Activated naive CD4-positive, alpha-beta T cell treated with anti-CD3 and anti-CD28 coated beads, Interleukin-2, amount 10 ng/mL, durations not matched to agents 7 days and 5 days (primary cell): ENCODE measurements around the gene CES2.
"Not testable (repeated sequence)": the region's sequence is repeated elsewhere in the genome, so short reads cannot be mapped to it uniquely, and the experiment has no call there.

Source experiments
- CTCF ChIA-PET: fragments of 350-600 bp; sonication (Branson Sonifier 250); formaldehyde crosslinking; loops from one replicate; lab custom pipeline; 2021; ENCODE audit warnings: antibody characterized with exemption; lab: Charles Lee
- DNase-seq: peaks from one replicate; pipeline ENCODE4 v3.0.0-alpha.2; 2020
- H3K27ac Mint-ChIP-seq: one replicate; pipeline ENCODE4 v1.8.0; 2021; ENCODE audit warnings: mild to moderate bottlenecking, moderate library complexity, mixed read lengths
- H3K27me3 Mint-ChIP-seq: one replicate; pipeline ENCODE4 v1.8.0; 2021; ENCODE audit warnings: mild to moderate bottlenecking, mixed read lengths
- H3K36me3 Mint-ChIP-seq: one replicate; pipeline ENCODE4 v1.8.0; 2021; ENCODE audit warnings: mixed read lengths
- H3K4me1 Mint-ChIP-seq: one replicate; pipeline ENCODE4 v1.8.0; 2021; ENCODE audit warnings: mixed read lengths
- H3K4me3 Mint-ChIP-seq: one replicate; pipeline ENCODE4 v1.8.0; 2021; ENCODE audit warnings: mild to moderate bottlenecking, moderate library complexity, mixed read lengths
- H3K9me3 Mint-ChIP-seq: one replicate; pipeline ENCODE4 v1.8.0; 2021; ENCODE audit warnings: mixed read lengths

CES2 gene

GRCh38 chr16:66927918-66928649 is 7.2 kb upstream of the CES2 start:
- Mint-ChIP-seq H3K4me1 (peaks cover 33% of the 10 kb centered on the region), H3K27me3 (peaks cover 46% of the 10 kb centered on the region), H3K27ac (no peak overlapping the region), H3K9me3 (no peaks in the 10 kb centered on the region), H3K4me3 (no peak overlapping the region), H3K36me3 (peaks cover 15% of the 10 kb centered on the region)
- CTCF ChIA-PET: interaction anchor here (0.8 to 7.1 kb wide), 17 partner anchors 9 to 321 kb away, joined by 3 to 135 read pairs (median 6); partner anchors contain the start of genes CDH16, NAE1 and PDP2
- no peak for DNase-seq

GRCh38 chr16:66928702-66929388 is 6.5 kb upstream of the CES2 start:
- Mint-ChIP-seq H3K27me3 (peaks cover 39% of the 10 kb centered on the region), H3K4me3 (no peak overlapping the region), H3K4me1 (peaks cover 39% of the 10 kb centered on the region), H3K27ac (peak overlapping the region; percentile 45), H3K36me3 (peaks cover 22% of the 10 kb centered on the region), H3K9me3 (no peaks in the 10 kb centered on the region)
- CTCF ChIA-PET: interaction anchor here (0.7 to 7.1 kb wide), 19 partner anchors 10 to 321 kb away, joined by 3 to 135 read pairs (median 5); partner anchors contain the start of genes CDH16, NAE1 and PDP2
- peak; percentile 66 for DNase-seq

- CTCF ChIA-PET: interaction anchor here (0.9 to 1.3 kb wide), 2 partner anchors 9 to 35 kb away, joined by 3 to 6 read pairs; no protein-coding TSS in a partner anchor
- H3K27ac Mint-ChIP-seq: no peak overlapping the region
- H3K4me3 Mint-ChIP-seq: no peak overlapping the region
These were observed 5.1 kb upstream of the CES2 start for GRCh38 chr16:66930189-66930588.

GRCh38 chr16:66931665-66932064 is 3.7 kb upstream of the CES2 start:
- CTCF ChIA-PET: interaction anchor here (0.6 to 1.4 kb wide), 3 partner anchors 25 to 97 kb away, joined by 3 to 7 read pairs (median 3); no protein-coding TSS in a partner anchor
- Mint-ChIP-seq H3K4me1 (peaks cover 50% of the 10 kb centered on the region), H3K4me3 (no peak overlapping the region), H3K27ac (no peak overlapping the region), H3K27me3 (peaks cover 11% of the 10 kb centered on the region), H3K9me3 (no peaks in the 10 kb centered on the region), H3K36me3 (peaks cover 29% of the 10 kb centered on the region)
- DNase-seq: no peak

More at GRCh38 chr16:66930189-66930588, 5.1 kb upstream of the CES2 start:
- no peaks in the 10 kb centered on the region for H3K9me3 Mint-ChIP-seq
- H3K27me3 Mint-ChIP-seq: peaks cover 25% of the 10 kb centered on the region
- no peak for DNase-seq
- peaks cover 43% of the 10 kb centered on the region for H3K4me1 Mint-ChIP-seq
- H3K36me3 Mint-ChIP-seq: peaks cover 27% of the 10 kb centered on the region

GRCh38 chr16:66932076-66932475 is 3.2 kb upstream of the CES2 start:
- Mint-ChIP-seq H3K4me1 (peaks cover 51% of the 10 kb centered on the region), H3K9me3 (no peaks in the 10 kb centered on the region), H3K4me3 (peak overlapping the region; percentile 98), H3K27me3 (peaks cover 6% of the 10 kb centered on the region), H3K36me3 (peaks cover 31% of the 10 kb centered on the region), H3K27ac (peak overlapping the region; percentile 29)
- DNase-seq: no peak
- CTCF ChIA-PET: interaction anchor here (0.7 to 1.4 kb wide), 2 partner anchors 24 to 37 kb away, joined by 3 to 7 read pairs; no protein-coding TSS in a partner anchor

GRCh38 chr16:66933776-66934137 is 1.6 kb upstream of the CES2 start:
- Mint-ChIP-seq H3K27me3 (no peaks in the 10 kb centered on the region), H3K9me3 (no peaks in the 10 kb centered on the region), H3K4me3 (peak overlapping the region; percentile 98), H3K27ac (peak overlapping the region; percentile 96), H3K4me1 (peaks cover 54% of the 10 kb centered on the region), H3K36me3 (peaks cover 34% of the 10 kb centered on the region)
- DNase-seq: no peak
- CTCF ChIA-PET: interaction anchor here (1.8 to 2.3 kb wide), 2 partner anchors 40 to 65 kb away, joined by 4 to 12 read pairs; no protein-coding TSS in a partner anchor

GRCh38 chr16:66934138-66934838 is 1.0 kb upstream of the CES2 start, which contains the start of gene CIAO2B:
CIAO2B (minus strand) TSS chr16:66934402; CDS start chr16:66934364, 38 bp downstream.
- Mint-ChIP-seq H3K4me3 (peak within 1 kb of the TSS; percentile 98), H3K36me3 (peaks cover 34% of the 10 kb centered on the region), H3K27me3 (no peaks in the 10 kb centered on the region), H3K9me3 (no peaks in the 10 kb centered on the region), H3K4me1 (peaks cover 54% of the 10 kb centered on the region), H3K27ac (peak within 1 kb of the TSS; percentile 96)
- DNase-seq: peak; percentile 90
- CTCF ChIA-PET: interaction anchor here (1.8 to 2.3 kb wide), 2 partner anchors 40 to 66 kb away, joined by 4 to 12 read pairs; no protein-coding TSS in a partner anchor

GRCh38 chr16:66934839-66935313 is 440 bp upstream of the CES2 start:
- CTCF ChIA-PET: interaction anchor here (2.3 kb wide), 1 partner anchor 41 kb away, joined by 12 read pairs; no protein-coding TSS in a partner anchor
- peaks cover 54% of the 10 kb centered on the region for H3K4me1 Mint-ChIP-seq
- H3K36me3 Mint-ChIP-seq: peaks cover 37% of the 10 kb centered on the region
- not testable (repeated sequence) for H3K27me3 Mint-ChIP-seq, H3K9me3 Mint-ChIP-seq, DNase-seq
- H3K27ac Mint-ChIP-seq: peak overlapping the region; percentile 96
- H3K4me3 Mint-ChIP-seq: peak overlapping the region; percentile 98

- Mint-ChIP-seq H3K27me3 (no peaks in the 10 kb centered on the region), H3K9me3 (no peaks in the 10 kb centered on the region), H3K4me3 (peak overlapping the region; percentile 98), H3K27ac (peak overlapping the region; percentile 21), H3K36me3 (peaks cover 39% of the 10 kb centered on the region), H3K4me1 (peaks cover 54% of the 10 kb centered on the region)
- CTCF ChIA-PET: interaction anchor here (0.8 to 0.9 kb wide), 2 partner anchors 203 to 253 kb away, joined by 3 read pairs; partner anchors contain the start of gene EXOC3L1
- DNase-seq: no peak
These were observed 1.1 kb downstream of the CES2 start for GRCh38 chr16:66936462-66936861.

- Mint-ChIP-seq H3K27me3 (no peaks in the 10 kb centered on the region), H3K4me1 (peaks cover 50% of the 10 kb centered on the region), H3K4me3 (peak overlapping the region; percentile 98), H3K27ac (peak overlapping the region; percentile 21), H3K9me3 (no peaks in the 10 kb centered on the region), H3K36me3 (peaks cover 35% of the 10 kb centered on the region)
- CTCF ChIA-PET: interaction anchor here (0.6 to 1.0 kb wide), 4 partner anchors 42 to 1333 kb away, joined by 3 to 4 read pairs (median 3); partner anchors contain the start of gene EXOC3L1
- no peak for DNase-seq
These were observed 1.7 kb downstream of the CES2 start for GRCh38 chr16:66936889-66937554.

GRCh38 chr16:66937725-66938337 is 2.5 kb downstream of the CES2 start:
- Mint-ChIP-seq H3K27ac (no peak overlapping the region), H3K36me3 (peaks cover 31% of the 10 kb centered on the region), H3K4me1 (peaks cover 42% of the 10 kb centered on the region), H3K27me3 (no peaks in the 10 kb centered on the region), H3K4me3 (no peak overlapping the region), H3K9me3 (no peaks in the 10 kb centered on the region)
- CTCF ChIA-PET: interaction anchor here (1.0 kb wide), 1 partner anchor 42 kb away, joined by 4 read pairs; no protein-coding TSS in a partner anchor
- DNase-seq: no peak

GRCh38 chr16:66939366-66939765 is 4.0 kb downstream of the CES2 start:
- no peak for DNase-seq
- H3K27ac Mint-ChIP-seq: no peak overlapping the region
- H3K4me3 Mint-ChIP-seq: no peak overlapping the region
- H3K36me3 Mint-ChIP-seq: peaks cover 20% of the 10 kb centered on the region
- CTCF ChIA-PET: no interaction called here
- peaks cover 27% of the 10 kb centered on the region for H3K4me1 Mint-ChIP-seq
- H3K9me3 Mint-ChIP-seq: no peaks in the 10 kb centered on the region
- H3K27me3 Mint-ChIP-seq: no peaks in the 10 kb centered on the region
